ENCODE measurements around the gene TPGS1. TPM values are rescaled to one million over a fixed set of nuclear protein-coding genes. Genes with fewer than 3 reads are reported as not detected.

TPGS1 gene
- total RNA-seq, 1 donor from 2014 or later, result 34.5 TPM

Other genes with a start within 250 kb of the TPGS1 start
- gene PLPP2, start 216.1 kb upstream of the TPGS1 start, total RNA-seq, result 13.0 TPM
- 9.2 TPM for gene MIER2, start 162.7 kb upstream of the TPGS1 start, total RNA-seq
- gene C2CD4C, start 98.3 kb upstream of the TPGS1 start, total RNA-seq, result 1.6 TPM
- gene SHC2, start 46.5 kb upstream of the TPGS1 start, total RNA-seq, result 18.3 TPM
- 1.1 TPM for gene MADCAM1, start 11.0 kb upstream of the TPGS1 start, total RNA-seq
- 64.1 TPM for gene CDC34, start 24.3 kb downstream of the TPGS1 start, total RNA-seq
- not detected for gene GZMM, start 36.6 kb downstream of the TPGS1 start, total RNA-seq
- gene BSG, start 65.1 kb downstream of the TPGS1 start, total RNA-seq, result 236 TPM
- gene HCN2, start 82.4 kb downstream of the TPGS1 start, total RNA-seq, result 0.41 TPM
- 25.1 TPM for gene POLRMT, start 126.0 kb downstream of the TPGS1 start, total RNA-seq
- not detected for gene FGF22, start 132.4 kb downstream of the TPGS1 start, total RNA-seq
- 30.9 TPM for gene RNF126, start 155.7 kb downstream of the TPGS1 start, total RNA-seq
- gene FSTL3, start 168.9 kb downstream of the TPGS1 start, total RNA-seq, result 47.8 TPM
- gene PRSS57, start 188.0 kb downstream of the TPGS1 start, total RNA-seq, result 0.82 TPM
- 52.9 TPM for gene PALM, start 201.4 kb downstream of the TPGS1 start, total RNA-seq
- 2.9 TPM for gene MISP, start 243.6 kb downstream of the TPGS1 start, total RNA-seq

All from tongue (tissue), 1 donor.